Measurements from ENCODE around the gene MAP2K6. TPM values are rescaled to one million over a fixed set of nuclear protein-coding genes. Genes with fewer than 3 reads are reported as not detected.

MAP2K6 gene
- total RNA-seq, 2 experiments from 2014 or later = 14.0 to 14.6 TPM

DNA sequence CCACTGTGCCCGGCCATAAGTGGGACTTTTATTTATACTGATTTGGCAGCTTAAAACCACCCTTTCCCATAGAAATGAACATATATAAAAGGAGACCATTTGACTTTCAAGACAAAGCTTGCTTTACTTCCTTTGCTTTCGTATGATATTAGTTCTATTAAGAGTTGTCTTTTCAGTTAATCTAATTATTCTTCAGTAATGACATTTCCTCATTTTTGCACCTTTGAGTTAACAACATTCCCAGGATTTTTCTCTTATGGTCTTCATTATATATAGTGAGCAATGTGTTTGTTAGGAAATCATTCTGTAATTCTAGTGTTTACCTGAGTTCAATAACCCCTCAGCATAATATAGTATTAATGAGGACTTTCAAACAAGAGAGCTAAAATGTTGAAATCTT is 173.8 kb downstream of the MAP2K6 start:
- ChIA-PET CTCF (no interaction called here), POLR2A (no interaction called here)
- H3K4me1 Mint-ChIP-seq (ENCODE audit: low read depth) = no peaks in the 10 kb centered on the region
- DNase-seq (no peak), ATAC-seq (ENCODE audit: poor library complexity) (no peak)
- H3K27ac ChIP-seq (ENCODE audit: low read depth in 1 of 2, low read length in 2 of 2) = no peak overlapping the region
- no peaks in the 10 kb centered on the region for H3K9me3 Mint-ChIP-seq
- H3K4me1 ChIP-seq (ENCODE audit: insufficient read depth, low read length) = no peaks in the 10 kb centered on the region
- H3K4me3 ChIP-seq (ENCODE audit: low read length) = no peak overlapping the region
- H3K27me3 ChIP-seq (ENCODE audit: control insufficient read depth in 1 of 2, insufficient read depth in 2 of 2, low read length in 2 of 2) = no peaks in the 10 kb centered on the region
- H3K36me3 ChIP-seq (ENCODE audit: insufficient read depth, low read length) = no peaks in the 10 kb centered on the region
- H3K9me3 ChIP-seq (ENCODE audit: control insufficient read depth in 1 of 2, insufficient read depth in 1 of 2, low read length in 2 of 2) = no peaks in the 10 kb centered on the region
- intact Hi-C loops (cut with DNase I, micrococcal nuclease) = no loop called here
- H3K36me3 Mint-ChIP-seq (ENCODE audit: low read depth) = no peaks in the 10 kb centered on the region
- no peaks in the 10 kb centered on the region for H3K27me3 Mint-ChIP-seq
- H3K27ac Mint-ChIP-seq = no peak overlapping the region
- no peak overlapping the region for H3K4me3 Mint-ChIP-seq
- TF ChIP-seq, protein P1, sequence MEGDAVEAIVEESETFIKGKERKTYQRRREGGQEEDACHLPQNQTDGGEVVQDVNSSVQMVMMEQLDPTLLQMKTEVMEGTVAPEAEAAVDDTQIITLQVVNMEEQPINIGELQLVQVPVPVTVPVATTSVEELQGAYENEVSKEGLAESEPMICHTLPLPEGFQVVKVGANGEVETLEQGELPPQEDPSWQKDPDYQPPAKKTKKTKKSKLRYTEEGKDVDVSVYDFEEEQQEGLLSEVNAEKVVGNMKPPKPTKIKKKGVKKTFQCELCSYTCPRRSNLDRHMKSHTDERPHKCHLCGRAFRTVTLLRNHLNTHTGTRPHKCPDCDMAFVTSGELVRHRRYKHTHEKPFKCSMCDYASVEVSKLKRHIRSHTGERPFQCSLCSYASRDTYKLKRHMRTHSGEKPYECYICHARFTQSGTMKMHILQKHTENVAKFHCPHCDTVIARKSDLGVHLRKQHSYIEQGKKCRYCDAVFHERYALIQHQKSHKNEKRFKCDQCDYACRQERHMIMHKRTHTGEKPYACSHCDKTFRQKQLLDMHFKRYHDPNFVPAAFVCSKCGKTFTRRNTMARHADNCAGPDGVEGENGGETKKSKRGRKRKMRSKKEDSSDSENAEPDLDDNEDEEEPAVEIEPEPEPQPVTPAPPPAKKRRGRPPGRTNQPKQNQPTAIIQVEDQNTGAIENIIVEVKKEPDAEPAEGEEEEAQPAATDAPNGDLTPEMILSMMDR (IDR thresholded peaks at IDR 0.05) = no peak

DNA sequence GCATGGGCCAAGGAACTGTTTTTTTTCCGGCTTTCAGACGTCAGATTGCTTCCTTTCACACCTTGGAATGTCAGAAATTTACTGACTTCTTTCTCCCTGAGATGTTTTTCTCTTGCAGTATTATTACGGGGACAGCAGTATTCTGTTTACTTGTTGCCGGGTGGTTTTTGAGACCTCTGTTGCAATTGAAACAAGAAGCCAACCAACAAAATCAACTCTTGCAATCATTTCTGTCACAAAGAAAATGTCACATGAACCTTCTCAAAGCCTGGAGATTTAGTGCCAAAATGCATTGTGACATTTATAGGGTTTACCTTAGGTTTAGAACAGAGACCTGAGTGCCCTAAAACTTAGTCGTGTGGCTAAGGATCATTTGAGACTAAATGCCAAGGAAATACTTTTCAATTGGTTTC is 174.3 kb downstream of the MAP2K6 start:
- no peaks in the 10 kb centered on the region for H3K27me3 Mint-ChIP-seq
- ChIA-PET POLR2A (no interaction called here), CTCF (no interaction called here)
- H3K4me1 ChIP-seq (ENCODE audit: insufficient read depth, low read length) = no peaks in the 10 kb centered on the region
- ATAC-seq (ENCODE audit: poor library complexity) (no peak), DNase-seq (no peak)
- TF ChIP-seq, protein P1 (IDR thresholded peaks at IDR 0.05) = no peak
- H3K9me3 Mint-ChIP-seq = no peaks in the 10 kb centered on the region
- no peaks in the 10 kb centered on the region for H3K9me3 ChIP-seq (ENCODE audit: control insufficient read depth in 1 of 2, insufficient read depth in 1 of 2, low read length in 2 of 2)
- H3K36me3 Mint-ChIP-seq (ENCODE audit: low read depth) = no peaks in the 10 kb centered on the region
- no peaks in the 10 kb centered on the region for H3K4me1 Mint-ChIP-seq (ENCODE audit: low read depth)
- H3K4me3 ChIP-seq (ENCODE audit: low read length) = no peak overlapping the region
- intact Hi-C loops (cut with DNase I, micrococcal nuclease) = no loop called here
- H3K27me3 ChIP-seq (ENCODE audit: control insufficient read depth in 1 of 2, insufficient read depth in 2 of 2, low read length in 2 of 2) = no peaks in the 10 kb centered on the region
- no peak overlapping the region for H3K27ac ChIP-seq (ENCODE audit: low read depth in 1 of 2, low read length in 2 of 2)
- no peak overlapping the region for H3K4me3 Mint-ChIP-seq
- H3K27ac Mint-ChIP-seq = no peak overlapping the region
- no peaks in the 10 kb centered on the region for H3K36me3 ChIP-seq (ENCODE audit: insufficient read depth, low read length)

DNA sequence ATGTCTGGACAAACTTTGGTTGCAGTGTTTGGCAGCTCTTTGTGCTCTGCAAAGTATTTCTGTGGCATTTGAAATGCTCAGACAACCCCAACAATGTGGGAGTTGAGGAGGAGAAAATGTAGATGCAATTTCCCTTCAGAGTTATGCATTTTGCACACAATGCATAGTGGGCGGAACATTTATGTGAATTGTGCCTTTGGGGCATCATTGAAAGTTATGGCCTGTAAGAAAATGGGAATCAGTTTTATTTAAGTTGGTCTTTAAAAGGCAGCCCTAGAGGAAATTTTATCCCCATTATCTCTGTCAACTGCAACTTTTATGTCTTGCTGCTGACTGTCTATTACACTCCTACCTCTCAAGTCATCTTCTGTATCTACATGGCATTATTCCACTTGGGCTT is 176.2 kb downstream of the MAP2K6 start:
- TF ChIP-seq, protein P1 (IDR thresholded peaks at IDR 0.05) = no peak
- H3K36me3 Mint-ChIP-seq (ENCODE audit: low read depth) = no peaks in the 10 kb centered on the region
- Histone ChIP-seq H3K9me3 (ENCODE audit: control insufficient read depth in 1 of 2, insufficient read depth in 1 of 2, low read length in 2 of 2) (no peaks in the 10 kb centered on the region), H3K27me3 (ENCODE audit: control insufficient read depth in 1 of 2, insufficient read depth in 2 of 2, low read length in 2 of 2) (no peaks in the 10 kb centered on the region), H3K4me1 (ENCODE audit: insufficient read depth, low read length) (no peaks in the 10 kb centered on the region), H3K4me3 (ENCODE audit: low read length) (no peak overlapping the region), H3K27ac (ENCODE audit: low read depth in 1 of 2, low read length in 2 of 2) (no peak overlapping the region), H3K36me3 (ENCODE audit: insufficient read depth, low read length) (no peaks in the 10 kb centered on the region)
- DNase-seq (no peak), ATAC-seq (ENCODE audit: poor library complexity) (no peak)
- no peaks in the 10 kb centered on the region for H3K9me3 Mint-ChIP-seq
- ChIA-PET CTCF (no interaction called here), POLR2A (no interaction called here)
- H3K27me3 Mint-ChIP-seq = no peaks in the 10 kb centered on the region
- no peak overlapping the region for H3K27ac Mint-ChIP-seq
- no peaks in the 10 kb centered on the region for H3K4me1 Mint-ChIP-seq (ENCODE audit: low read depth)
- no peak overlapping the region for H3K4me3 Mint-ChIP-seq
- intact Hi-C loops (cut with DNase I, micrococcal nuclease) = no loop called here

All from CD4-positive, alpha-beta T cell (primary cell).